OCI-LY7 (cell line): Measurements from ENCODE around the gene DLGAP1.

Experiments
- CTCF ChIP-seq: fragments of 200-600 bp; sonication (generic); conservative IDR thresholded peaks from 2 replicates; pipeline ENCODE4 v1.5.1; 2014; ENCODE audit warnings: mild to moderate bottlenecking, antibody characterized with exemption, low read length, moderate library complexity, mixed read lengths
- EZH2phosphoT487 ChIP-seq: fragments of 200-600 bp; sonication (generic); IDR thresholded peaks from 2 replicates; pipeline ENCODE4 v1.6.1; 2018; ENCODE audit warnings: low read depth, borderline replicate concordance, mild to moderate bottlenecking, mixed run types, antibody characterized with exemption, low read length, moderate library complexity, mixed read lengths

GRCh38 chr18:4405965-4406364 lies 49.1 kb downstream of the DLGAP1 start:
- TF ChIP-seq CTCF = no peak
- no peak for TF ChIP-seq EZH2phosphoT487
